NCI-H2227 (cell line): ENCODE results near the gene NUP54.
A peak's percentile ranks its signal among the peaks of the same experiment; 100 is the strongest.

Experiments
- DNase-seq: peaks from one replicate; lab custom pipeline; 2025; ENCODE audit not compliant: unreplicated experiment; lab: John Stamatoyannopoulos, UW

NUP54 gene

GRCh38 chr4:76074468-76074867 is 73.7 kb downstream of the NUP54 start, which contains the start of gene ART3:
TSS of gene ART3 (plus strand) at chr4:76074709. CDS start at chr4:76075890, 1,181 bp downstream.
- DNase-seq: no peak

- no peak for DNase-seq
Measured at GRCh38 chr4:76072760-76073159, 75.4 kb downstream of the NUP54 start.

DNA sequence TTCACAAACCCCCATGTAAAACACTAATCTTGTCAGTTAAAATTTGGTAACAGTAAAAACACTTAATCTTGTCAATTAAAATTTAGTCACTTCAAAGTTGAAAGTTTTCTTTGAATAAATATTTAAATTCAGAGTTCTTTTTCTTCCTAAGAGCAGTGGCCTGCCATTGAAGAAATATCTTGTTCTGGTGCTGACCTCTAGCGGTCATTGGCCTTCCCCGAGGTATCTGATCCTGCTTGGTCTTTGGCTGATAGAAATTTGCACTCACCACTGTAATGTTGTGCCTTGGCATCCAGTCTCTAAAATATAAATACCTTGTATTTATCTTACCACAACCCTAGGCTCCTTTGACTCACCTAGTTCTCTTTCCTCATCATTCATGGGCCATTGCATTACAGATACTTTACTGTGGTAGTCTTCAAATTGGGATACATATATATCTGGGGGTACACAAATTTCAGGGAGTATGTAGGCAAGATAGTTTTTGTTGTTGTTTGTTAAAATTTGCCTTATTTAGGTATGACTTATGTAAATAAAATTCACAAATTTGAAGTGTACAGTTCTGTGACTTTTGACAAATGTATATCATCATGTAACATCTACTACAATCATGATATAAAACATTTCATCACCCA is 80.4 kb downstream of the NUP54 start:
- peak; percentile 61 for DNase-seq

- DNase-seq: no peak
Measured at GRCh38 chr4:76066546-76066945, 81.7 kb downstream of the NUP54 start.
